Stomach (tissue), 9 donors: ENCODE measurements around the gene P2RY12. TPM values are rescaled to one million over a fixed set of nuclear protein-coding genes. Genes with fewer than 3 reads are reported as not detected.
A peak's percentile ranks its signal among the peaks of the same experiment; 100 is the strongest.

Experiments used
- DNase-seq, 2 donors: peaks; one replicate each; pipeline versions ENCODE4 v3.0.0 to v3.0.0-alpha.2; 2013 to 2019
- H3K27ac ChIP-seq, 5 donors: fragments of 200-600 bp in 4 of 5; sonication (generic) in 4 of 5; one replicate each; pipeline ENCODE4 v1.5.1; 2013 to 2019; ENCODE audit warnings: mild to moderate bottlenecking in 1 of 5, moderate library complexity in 1 of 5
- H3K27me3 ChIP-seq, 3 donors: fragments of 200-600 bp; sonication (generic); one replicate each; pipeline ENCODE4 v1.5.1; 2017 to 2019; ENCODE audit warnings: mixed run types in 1 of 3
- H3K36me3 ChIP-seq, 4 donors: fragments of 200-600 bp; sonication (generic); 1 replicate in 3 of 4; 2 replicates in 1 of 4; pipeline ENCODE4 v1.5.1; 2016 to 2019
- H3K4me1 ChIP-seq, 4 donors: fragments of 200-600 bp; sonication (generic); one replicate each; pipeline ENCODE4 v1.5.1; 2016 to 2019
- H3K4me3 ChIP-seq, 4 donors: fragments of 200-600 bp; sonication (generic) in 3 of 4; one replicate each; pipeline ENCODE4 v1.5.1; 2016 to 2019; ENCODE audit warnings: mild to moderate bottlenecking in 1 of 4
- H3K9me3 ChIP-seq, 4 donors: fragments of 200-600 bp; sonication (generic); one replicate each; pipeline ENCODE4 v1.5.1; 2016 to 2019
- EP300 ChIP-seq: sonication (generic); formaldehyde crosslinking; IDR thresholded peaks from one replicate; pipeline ENCODE4 v1.6.1; 2017; ENCODE audit warnings: antibody characterized with exemption
- POLR2A ChIP-seq, 4 donors: fragments of 450-650 bp; IDR thresholded peaks; one replicate each; pipeline ENCODE4 v1.6.1; 2016; ENCODE audit warnings: antibody characterized with exemption in 4 of 4, control low read depth in 2 of 4, mild to moderate bottlenecking in 1 of 4, moderate library complexity in 1 of 4
- POLR2AphosphoS5 ChIP-seq, 3 donors: sonication (generic); formaldehyde crosslinking; IDR thresholded peaks; one replicate each; pipeline ENCODE4 v1.6.1; 2016; ENCODE audit warnings: antibody characterized with exemption in 3 of 3
- WGBS, 5 donors: extraction: QIAGEN DNeasy Blood & Tissue Kit in 3 of 5; methylation state at CpG; one replicate each; pipeline versions ENCODE4 v1.1.5 to v1.1.7; 2013 to 2018; 5-methylcytosine and 5-hydroxymethylcytosine counted together
- intact Hi-C: fragments of 100-400 bp; cut with DNase I; formaldehyde crosslinking; loops from one replicate; pipeline ENCODE4 v1.15.1; 2023; ENCODE audit warnings: low total_unique reads
- polyA plus RNA-seq, 3 donors: library from polyadenylated mRNA; stranded (reverse); fragments of 200-250 nt; gene quantifications; one replicate each; pipeline ENCODE4 v1.2.3, GENCODE V29; 2013
- total RNA-seq, 5 donors: library from RNA; depleted of rRNA; stranded (reverse); fragments of >200 nt; gene quantifications; one replicate each; pipeline versions ENCODE4 v1.1.0 to v1.2.3, GENCODE V29; 2014 to 2016
- TF ChIP-seq, protein P1 (sequence below), 7 experiments: fragments of 450-650 bp in 4 of 7; fragments of 200-600 bp in 3 of 7; sonication (generic) in 3 of 7; IDR thresholded peaks; one replicate each; pipeline ENCODE4 v1.5.1; 2016 to 2019; ENCODE audit warnings: antibody characterized with exemption in 7 of 7, control low read depth in 2 of 7, mild to moderate bottlenecking in 1 of 7
- donor health status: healthy with polysubstance abuse.
- donor health status: Bipolar disorder and iron deficiency.
- donor health status: healthy.

The P2RY12 gene
- total and polyA plus RNA-seq, 8 donors = 0.40 to 4.8 (median 0.46) TPM; not detected in 3

DNA sequence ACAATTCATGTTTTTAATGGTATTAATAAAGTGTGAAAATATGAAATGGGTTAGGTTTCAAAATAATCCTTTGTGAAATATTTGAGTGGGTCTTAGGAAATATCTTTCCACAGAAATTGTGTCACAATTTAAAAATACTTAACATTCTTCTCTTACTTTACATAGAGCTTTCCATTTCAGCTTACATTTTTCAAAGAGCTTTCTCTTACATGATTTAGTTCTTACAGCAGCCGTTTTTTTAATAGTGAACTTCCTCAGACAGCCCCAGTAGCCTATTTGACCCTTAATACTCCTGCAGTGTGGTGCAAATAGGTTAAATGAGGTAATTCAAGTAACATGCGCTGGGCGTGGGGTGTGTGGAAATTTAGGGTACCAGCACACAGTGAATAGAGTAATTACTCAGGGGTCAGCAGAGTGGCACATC is 21.8 kb downstream of the P2RY12 start:
- 63 to 82% (median 73%) methylated on average over 3 of the region's 3 CpGs for whole genome bisulfite sequencing, 5 donors
- Histone ChIP-seq H3K27me3 (no peaks in the 10 kb centered on the region), H3K9me3 (no peaks in the 10 kb centered on the region), H3K4me3 (no peak overlapping the region), H3K36me3 (no peaks in the 10 kb centered on the region), H3K4me1 (peaks cover 0 to 2% (median 1%) of the 10 kb centered on the region in 4 donors), H3K27ac (peak overlapping the region in 1 of 5 donors; percentile 15)
- no peak for DNase-seq
- TF ChIP-seq POLR2A (IDR thresholded peaks at IDR 0.05) = no peak
- TF ChIP-seq, protein P1, sequence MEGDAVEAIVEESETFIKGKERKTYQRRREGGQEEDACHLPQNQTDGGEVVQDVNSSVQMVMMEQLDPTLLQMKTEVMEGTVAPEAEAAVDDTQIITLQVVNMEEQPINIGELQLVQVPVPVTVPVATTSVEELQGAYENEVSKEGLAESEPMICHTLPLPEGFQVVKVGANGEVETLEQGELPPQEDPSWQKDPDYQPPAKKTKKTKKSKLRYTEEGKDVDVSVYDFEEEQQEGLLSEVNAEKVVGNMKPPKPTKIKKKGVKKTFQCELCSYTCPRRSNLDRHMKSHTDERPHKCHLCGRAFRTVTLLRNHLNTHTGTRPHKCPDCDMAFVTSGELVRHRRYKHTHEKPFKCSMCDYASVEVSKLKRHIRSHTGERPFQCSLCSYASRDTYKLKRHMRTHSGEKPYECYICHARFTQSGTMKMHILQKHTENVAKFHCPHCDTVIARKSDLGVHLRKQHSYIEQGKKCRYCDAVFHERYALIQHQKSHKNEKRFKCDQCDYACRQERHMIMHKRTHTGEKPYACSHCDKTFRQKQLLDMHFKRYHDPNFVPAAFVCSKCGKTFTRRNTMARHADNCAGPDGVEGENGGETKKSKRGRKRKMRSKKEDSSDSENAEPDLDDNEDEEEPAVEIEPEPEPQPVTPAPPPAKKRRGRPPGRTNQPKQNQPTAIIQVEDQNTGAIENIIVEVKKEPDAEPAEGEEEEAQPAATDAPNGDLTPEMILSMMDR (IDR thresholded peaks at IDR 0.05) = no peak
- no peak for TF ChIP-seq EP300
- TF ChIP-seq POLR2AphosphoS5 (IDR thresholded peaks at IDR 0.05) = no peak
- intact Hi-C loops = no loop called here

DNA sequence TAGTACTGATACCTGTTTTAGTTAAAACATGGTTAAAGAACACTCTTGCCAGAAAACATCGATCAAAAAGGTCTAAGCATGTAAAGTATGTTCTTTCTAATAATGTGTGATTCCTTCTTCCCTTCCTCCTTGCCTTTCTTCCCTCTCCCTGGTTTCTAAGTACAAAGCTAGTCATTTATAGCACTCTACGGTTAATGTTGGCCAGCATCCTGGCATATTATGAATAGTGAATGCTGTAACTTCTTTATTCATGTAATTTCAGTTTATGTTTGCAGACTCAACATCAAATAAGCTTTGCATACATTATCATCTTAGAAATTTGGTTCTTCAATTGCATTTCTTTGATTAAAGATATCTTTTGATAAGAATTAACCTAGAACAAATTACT is 27.1 kb downstream of the P2RY12 start:
- peak in 1 of 2 donors; percentile 3 for DNase-seq
- TF ChIP-seq EP300 = no peak
- TF ChIP-seq POLR2AphosphoS5 (IDR thresholded peaks at IDR 0.05) = no peak
- TF ChIP-seq, protein P1 (IDR thresholded peaks at IDR 0.05) = no peak
- no peak for TF ChIP-seq POLR2A (IDR thresholded peaks at IDR 0.05)
- Histone ChIP-seq H3K9me3 (no peaks in the 10 kb centered on the region), H3K4me1 (peaks cover 0 to 13% (median 7%) of the 10 kb centered on the region in 4 donors), H3K27ac (no peak overlapping the region), H3K27me3 (no peaks in the 10 kb centered on the region), H3K36me3 (no peaks in the 10 kb centered on the region), H3K4me3 (no peak overlapping the region)
- WGBS, 5 donors = 34 to 58% (median 50%) methylated on average over 2 of the region's 2 CpGs
- intact Hi-C loops = no loop called here

DNA sequence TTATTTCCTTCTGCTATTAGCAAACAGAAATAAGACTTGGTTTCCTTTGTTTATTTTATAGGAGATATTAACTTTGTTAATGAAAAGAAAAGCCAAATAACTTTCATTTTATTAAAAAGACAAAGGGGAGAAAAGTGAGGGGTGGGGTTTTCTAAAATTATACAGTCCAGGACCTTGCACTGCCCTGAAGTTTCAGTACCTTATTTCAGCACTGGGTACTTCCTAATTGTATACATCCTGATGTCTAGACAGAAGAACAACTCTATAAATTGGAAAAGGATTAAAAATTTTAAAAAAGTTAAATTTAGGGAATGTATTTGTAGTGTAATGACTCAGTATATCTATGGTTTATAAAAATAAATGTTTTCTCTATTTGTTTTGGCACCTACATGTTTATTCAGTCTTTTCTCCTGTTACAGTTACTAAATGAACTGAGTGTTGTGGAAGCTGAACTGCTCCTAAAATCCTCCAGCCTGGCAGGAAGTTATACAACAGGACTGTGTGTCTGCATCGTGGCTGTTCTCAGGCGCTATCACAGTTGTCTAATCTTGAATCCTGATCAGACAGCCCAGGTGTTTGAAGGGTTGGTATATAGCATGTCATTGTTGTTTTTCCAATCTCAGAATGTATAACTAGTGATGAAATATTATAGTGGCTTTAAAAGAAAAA is 27.6 kb downstream of the P2RY12 start:
- intact Hi-C loops = no loop called here
- no peak for DNase-seq
- Histone ChIP-seq H3K27ac (no peak overlapping the region), H3K9me3 (no peaks in the 10 kb centered on the region), H3K27me3 (no peaks in the 10 kb centered on the region), H3K4me3 (no peak overlapping the region), H3K4me1 (peaks cover 0 to 13% (median 7%) of the 10 kb centered on the region in 4 donors), H3K36me3 (no peaks in the 10 kb centered on the region)
- 11 to 25% (median 14%) methylated on average over 2 of the region's 2 CpGs for WGBS, 5 donors
- TF ChIP-seq EP300 = no peak

- H3K4me3 ChIP-seq = no peak overlapping the region
- H3K9me3 ChIP-seq = no peaks in the 10 kb centered on the region
- intact Hi-C loops = no loop called here
- 75 to 93% (median 84%) methylated on average over 4 of the region's 4 CpGs for WGBS, 5 donors
- H3K36me3 ChIP-seq = no peaks in the 10 kb centered on the region
- peak overlapping the region in 2 of 5 donors; percentile 20 to 51 for H3K27ac ChIP-seq
- H3K27me3 ChIP-seq = no peaks in the 10 kb centered on the region
- DNase-seq = no peak
- no peak for TF ChIP-seq EP300
- TF ChIP-seq POLR2A (IDR thresholded peaks at IDR 0.05) = no peak
- TF ChIP-seq, protein P1 (IDR thresholded peaks at IDR 0.05) = no peak
- no peak for TF ChIP-seq POLR2AphosphoS5 (IDR thresholded peaks at IDR 0.05)
- H3K4me1 ChIP-seq = peaks cover 0 to under 1% (median 0%) of the 10 kb centered on the region in 4 donors
Measured at GRCh38 chr3:151351648-151352047, 32.9 kb downstream of the P2RY12 start.

GRCh38 chr3:151351219-151351618 is 33.3 kb downstream of the P2RY12 start:
- peak overlapping the region in 2 of 5 donors; percentile 20 to 51 for H3K27ac ChIP-seq

More at GRCh38 chr3:151351219-151351618, 33.3 kb downstream of the P2RY12 start:
- intact Hi-C loops = no loop called here
- TF ChIP-seq EP300 = no peak
- TF ChIP-seq, protein P1 (IDR thresholded peaks at IDR 0.05) = no peak
- no peak for TF ChIP-seq POLR2A (IDR thresholded peaks at IDR 0.05)
- no peak for TF ChIP-seq POLR2AphosphoS5 (IDR thresholded peaks at IDR 0.05)
- Histone ChIP-seq H3K4me1 (no peaks in the 10 kb centered on the region), H3K27me3 (no peaks in the 10 kb centered on the region), H3K36me3 (no peaks in the 10 kb centered on the region), H3K4me3 (no peak overlapping the region), H3K9me3 (no peaks in the 10 kb centered on the region)
- 88 to 100% (median 93%) methylated on average over 1 of the region's 1 CpG for WGBS, 5 donors
- no peak for DNase-seq
